ENCODE results near the gene RABL6.
"Not testable (repeated sequence)": the region's sequence is repeated elsewhere in the genome, so short reads cannot be mapped to it uniquely, and the experiment has no call there.

The RABL6 gene

DNA sequence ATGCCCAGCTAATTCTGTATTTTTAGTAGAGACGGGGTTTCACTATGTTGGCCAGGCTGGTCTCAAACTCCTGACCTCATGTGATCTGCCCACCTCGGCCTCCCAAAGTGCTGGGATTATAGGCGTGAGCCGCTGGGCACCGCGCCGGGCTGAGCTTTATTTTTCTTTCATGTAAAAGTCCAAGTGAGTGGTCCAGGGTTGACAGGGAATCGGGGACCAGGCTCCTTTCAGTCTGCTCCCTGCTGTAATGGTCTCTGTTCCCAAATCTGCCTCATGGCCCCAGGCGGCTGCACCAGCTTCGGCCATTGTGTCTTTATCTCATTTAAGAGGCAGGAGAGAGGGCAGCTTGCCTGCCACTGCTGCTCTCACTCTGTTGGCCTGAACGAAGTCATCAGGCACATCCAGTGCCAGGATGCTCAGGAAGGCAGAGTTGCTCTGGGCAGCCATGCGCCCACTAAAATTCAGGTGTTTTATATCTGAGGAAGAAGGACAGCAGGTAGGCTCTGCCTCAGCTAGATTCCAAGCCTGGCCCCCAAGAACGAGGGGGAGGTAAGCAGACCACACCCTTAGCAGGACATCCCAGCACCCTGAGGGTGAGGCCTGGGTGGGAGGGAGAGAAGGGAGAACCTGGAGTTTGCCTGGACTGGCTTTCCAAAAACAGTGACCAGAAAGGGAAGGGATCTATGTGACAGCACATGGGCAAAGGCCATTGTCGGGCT lies 13.3 kb upstream of the RABL6 start:
- no peaks in the 10 kb centered on the region for H3K27me3 ChIP-seq (ENCODE audit: low read depth)
- no peaks in the 10 kb centered on the region for H3K9me3 ChIP-seq
- no peak overlapping the region for H3K4me3 ChIP-seq
- peaks cover 4% of the 10 kb centered on the region for H3K4me1 ChIP-seq
- no peak for DNase-seq (ENCODE audit: low spot score in 2 of 2)
- H3K36me3 ChIP-seq (replicated peaks): no peaks in the 10 kb centered on the region
- in situ Hi-C loops (cut with MboI; ENCODE audit: low sequenced_read_pairs): loop anchor here (25.0 kb wide), 1 partner anchor 443 kb away; the partner anchor contains the start of genes CYSRT1, RNF224, SLC34A3 and TUBB4B

- in situ Hi-C loops (cut with MboI; ENCODE audit: low sequenced_read_pairs): loop anchor here (25.0 kb wide), 1 partner anchor 442 kb away; the partner anchor contains the start of genes CYSRT1, RNF224, SLC34A3 and TUBB4B
- H3K4me3 ChIP-seq: no peak overlapping the region
- no peaks in the 10 kb centered on the region for H3K27me3 ChIP-seq (ENCODE audit: low read depth)
- DNase-seq (ENCODE audit: low spot score in 2 of 2): no peak
- H3K4me1 ChIP-seq: peaks cover 8% of the 10 kb centered on the region
- no peaks in the 10 kb centered on the region for H3K36me3 ChIP-seq (replicated peaks)
- no peaks in the 10 kb centered on the region for H3K9me3 ChIP-seq
Measured at GRCh38 chr9:136795000-136795348, 12.8 kb upstream of the RABL6 start.

DNA sequence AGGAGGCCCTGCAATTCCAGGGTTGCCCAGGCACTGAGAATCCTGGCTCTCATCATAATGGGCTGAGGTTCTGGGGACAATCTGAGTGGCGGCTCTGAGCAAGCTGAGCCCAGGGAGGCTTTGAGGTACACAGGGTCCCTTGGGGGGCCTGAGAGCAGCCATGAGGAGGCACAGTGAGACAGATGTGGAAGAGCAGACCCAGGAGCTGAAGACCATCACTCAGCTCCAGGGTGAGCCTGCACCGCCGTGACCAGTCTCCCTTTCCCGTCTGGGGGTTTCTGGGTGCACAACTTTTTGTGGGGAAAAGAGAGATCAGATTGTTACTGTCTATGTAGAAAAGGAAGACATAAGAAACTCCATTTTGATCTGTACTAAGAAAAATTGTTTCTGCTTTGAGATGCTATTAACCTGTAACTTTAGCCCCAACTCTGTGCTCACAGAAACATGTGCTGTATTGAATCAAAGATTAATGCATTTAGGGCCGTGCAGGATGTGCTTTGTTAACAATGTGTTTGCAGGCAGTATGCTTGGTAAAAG lies 11.4 kb upstream of the RABL6 start, which contains the start of gene CCDC183:
Gene CCDC183, plus strand, starts transcription at position 101 of the 537 bp plus-strand sequence. Its CDS starts 60 bp downstream, at position 161.
- no peaks in the 10 kb centered on the region for H3K36me3 ChIP-seq (replicated peaks)
- DNase-seq (ENCODE audit: low spot score in 2 of 2): no peak
- H3K27me3 ChIP-seq (ENCODE audit: low read depth): no peaks in the 10 kb centered on the region
- in situ Hi-C loops (cut with MboI; ENCODE audit: low sequenced_read_pairs): loop anchor here (25.0 kb wide), 1 partner anchor 441 kb away; the partner anchor contains the start of genes CYSRT1, RNF224, SLC34A3 and TUBB4B
- H3K4me3 ChIP-seq: no peak within 1 kb of the TSS
- H3K9me3 ChIP-seq: no peaks in the 10 kb centered on the region
- H3K4me1 ChIP-seq: peaks cover 12% of the 10 kb centered on the region

DNA sequence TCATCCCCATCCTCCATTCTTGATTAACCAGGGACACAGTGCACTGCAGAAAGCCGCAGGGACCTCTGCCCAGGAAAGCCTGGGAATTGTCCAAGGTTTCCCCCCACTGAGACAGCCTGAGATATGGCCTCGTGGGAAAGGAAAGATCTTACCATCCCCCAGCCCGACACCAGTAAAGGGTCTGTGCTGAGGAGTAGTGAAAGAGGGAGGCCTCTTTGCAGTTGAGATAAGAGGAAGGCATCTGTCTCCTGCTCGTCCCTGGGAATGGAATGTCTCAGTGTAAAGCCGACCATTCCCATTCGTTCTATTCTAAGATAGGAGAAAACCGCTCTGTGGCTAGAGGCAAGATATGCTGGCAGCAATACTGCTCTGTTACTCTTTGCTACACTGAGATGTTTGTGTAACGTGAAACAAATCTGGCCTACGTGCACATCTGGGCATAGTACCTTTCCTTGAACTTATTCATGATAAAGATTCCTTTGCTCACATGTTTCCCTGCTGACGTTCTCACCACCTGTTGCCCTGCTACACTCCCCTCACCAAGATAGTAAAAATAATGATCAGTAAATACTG lies 10.9 kb upstream of the RABL6 start:
- H3K36me3 ChIP-seq (replicated peaks); H3K4me3 ChIP-seq; DNase-seq (ENCODE audit: low spot score in 2 of 2); H3K9me3 ChIP-seq; H3K27me3 ChIP-seq (ENCODE audit: low read depth): not testable (repeated sequence)
- in situ Hi-C loops (cut with MboI; ENCODE audit: low sequenced_read_pairs): loop anchor here (25.0 kb wide), 1 partner anchor 440 kb away; the partner anchor contains the start of genes CYSRT1, RNF224, SLC34A3 and TUBB4B
- peaks cover 14% of the 10 kb centered on the region for H3K4me1 ChIP-seq

- no peaks in the 10 kb centered on the region for H3K9me3 ChIP-seq
- no peak overlapping the region for H3K4me3 ChIP-seq
- in situ Hi-C loops (cut with MboI; ENCODE audit: low sequenced_read_pairs): loop anchor here (25.0 kb wide), 1 partner anchor 439 kb away; the partner anchor contains the start of genes CYSRT1, RNF224, SLC34A3 and TUBB4B
- peaks cover 14% of the 10 kb centered on the region for H3K4me1 ChIP-seq
- H3K27me3 ChIP-seq (ENCODE audit: low read depth): no peaks in the 10 kb centered on the region
- no peaks in the 10 kb centered on the region; the same call in 1 of the 2 replicates for H3K36me3 ChIP-seq (replicated peaks)
- DNase-seq (ENCODE audit: low spot score in 2 of 2): no peak
Measured at GRCh38 chr9:136798708-136799078, 9.1 kb upstream of the RABL6 start.

DNA sequence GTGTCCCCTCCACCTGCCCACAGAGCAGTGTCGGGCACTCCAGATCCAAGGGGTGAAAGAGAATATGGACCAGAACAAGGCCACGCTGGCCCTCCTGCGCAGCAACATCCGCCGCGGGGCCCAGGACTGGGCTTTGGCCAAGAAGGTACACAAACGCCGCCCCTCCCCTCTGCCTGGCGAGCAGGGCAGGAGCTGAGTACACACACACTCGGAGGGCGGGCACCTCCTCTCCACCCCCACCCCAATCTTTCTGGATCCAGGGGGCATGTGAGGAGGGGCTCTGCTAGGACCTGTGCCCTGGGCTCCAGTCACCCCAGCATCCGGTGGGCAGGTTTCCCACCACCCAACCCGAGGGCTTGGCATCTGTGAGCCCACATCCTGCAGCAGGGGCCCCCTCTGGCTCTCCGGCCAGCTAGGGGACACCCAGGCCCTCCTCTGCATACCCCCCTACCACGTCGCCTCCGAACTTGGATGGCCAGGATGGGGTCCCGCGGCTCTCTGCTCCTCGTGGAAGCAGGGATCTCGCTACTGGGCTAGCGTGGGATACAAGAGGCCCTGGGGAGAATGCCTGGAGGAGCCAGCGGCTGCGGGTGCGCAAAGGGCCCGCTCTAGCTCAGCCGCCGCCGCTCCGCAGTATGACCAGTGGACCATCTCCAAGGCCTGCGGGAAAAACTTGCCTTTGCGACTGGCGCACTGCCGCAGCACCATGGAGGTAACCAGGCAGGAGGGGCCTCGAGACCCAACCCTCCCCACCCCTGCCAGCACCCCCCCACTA lies 8.5 kb upstream of the RABL6 start:
- peaks cover 14% of the 10 kb centered on the region for H3K4me1 ChIP-seq
- in situ Hi-C loops (cut with MboI; ENCODE audit: low sequenced_read_pairs): loop anchor here (25.0 kb wide), 1 partner anchor 438 kb away; the partner anchor contains the start of genes CYSRT1, RNF224, SLC34A3 and TUBB4B
- no peaks in the 10 kb centered on the region for H3K27me3 ChIP-seq (ENCODE audit: low read depth)
- no peaks in the 10 kb centered on the region for H3K9me3 ChIP-seq
- no peak for DNase-seq (ENCODE audit: low spot score in 2 of 2)
- no peaks in the 10 kb centered on the region; the same call in 1 of the 2 replicates for H3K36me3 ChIP-seq (replicated peaks)
- H3K4me3 ChIP-seq: peak overlapping the region; percentile 41

GRCh38 chr9:136799854-136800657 lies 7.7 kb upstream of the RABL6 start:
- Histone ChIP-seq H3K36me3 (replicated peaks) (peaks cover 2% of the 10 kb centered on the region; the same call in 1 of the 2 replicates), H3K9me3 (no peaks in the 10 kb centered on the region), H3K4me1 (peaks cover 14% of the 10 kb centered on the region), H3K4me3 (peak overlapping the region; percentile 41), H3K27me3 (ENCODE audit: low read depth) (no peaks in the 10 kb centered on the region)
- DNase-seq (ENCODE audit: low spot score in 2 of 2): peak; percentile 80 to 94
- in situ Hi-C loops (cut with MboI; ENCODE audit: low sequenced_read_pairs): loop anchor here (25.0 kb wide), 1 partner anchor 437 kb away; the partner anchor contains the start of genes CYSRT1, RNF224, SLC34A3 and TUBB4B

- DNase-seq (ENCODE audit: low spot score in 2 of 2): no peak
- H3K36me3 ChIP-seq (replicated peaks): peaks cover 11% of the 10 kb centered on the region
- H3K4me3 ChIP-seq: no peak overlapping the region
- in situ Hi-C loops (cut with MboI; ENCODE audit: low sequenced_read_pairs): no loop called here
- no peaks in the 10 kb centered on the region for H3K27me3 ChIP-seq (ENCODE audit: low read depth)
- H3K9me3 ChIP-seq: no peaks in the 10 kb centered on the region
- H3K4me1 ChIP-seq: peaks cover 23% of the 10 kb centered on the region
Measured at GRCh38 chr9:136802321-136802720, 5.4 kb upstream of the RABL6 start.

- in situ Hi-C loops (cut with MboI; ENCODE audit: low sequenced_read_pairs); H3K9me3 ChIP-seq; DNase-seq (ENCODE audit: low spot score in 2 of 2); H3K27me3 ChIP-seq (ENCODE audit: low read depth); H3K4me3 ChIP-seq: not testable (repeated sequence)
- Histone ChIP-seq H3K4me1 (peaks cover 23% of the 10 kb centered on the region), H3K36me3 (replicated peaks) (peaks cover 13% of the 10 kb centered on the region)
Measured at GRCh38 chr9:136803009-136803550, 4.7 kb upstream of the RABL6 start.

DNA sequence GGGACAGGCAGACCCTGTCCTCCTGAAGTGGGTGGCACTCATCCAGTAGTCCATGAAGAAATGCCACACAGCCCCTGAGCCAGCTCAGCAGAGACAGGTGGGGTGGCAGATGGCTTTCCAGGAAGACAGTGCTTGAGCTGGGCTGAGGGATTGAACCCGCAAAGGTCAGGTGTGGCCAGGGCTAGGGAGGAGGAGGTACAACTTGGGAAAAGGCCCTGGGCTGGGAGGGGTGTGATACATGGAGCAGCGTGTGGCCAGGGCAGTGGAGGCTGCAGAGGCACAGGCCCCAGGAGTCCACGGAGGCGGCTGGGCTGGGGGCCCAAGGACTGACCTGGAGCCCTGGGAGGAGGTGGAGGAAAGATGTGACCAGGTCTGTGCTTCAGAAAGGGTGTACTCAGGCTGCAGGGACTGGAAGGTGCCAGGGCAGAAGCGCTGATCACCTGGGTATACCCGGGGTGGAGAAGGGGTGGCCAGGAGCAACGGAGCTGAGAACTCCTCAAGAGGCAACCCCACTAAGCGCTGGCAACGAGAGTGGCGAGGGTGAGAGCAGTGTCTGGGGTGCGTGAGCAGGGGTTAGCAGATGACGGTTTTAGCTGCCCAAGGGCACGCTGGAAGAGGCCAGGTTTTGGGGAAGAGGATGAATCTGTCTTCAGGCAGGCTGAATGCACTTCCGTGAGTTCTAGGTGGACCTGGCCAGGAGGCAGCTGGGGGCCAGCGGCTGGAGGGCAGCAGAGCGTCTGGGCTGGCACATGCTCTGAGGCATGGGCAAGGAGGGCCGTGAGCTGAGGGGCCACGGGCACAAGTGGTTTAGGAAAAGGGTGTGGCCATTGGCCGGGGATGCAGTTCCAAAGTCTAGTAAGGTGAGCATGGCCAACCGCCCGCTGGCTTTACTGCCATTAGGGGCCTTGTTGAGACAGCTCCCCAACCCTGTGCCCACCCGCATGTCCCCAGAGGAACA lies 3.9 kb upstream of the RABL6 start:
- no peak for DNase-seq (ENCODE audit: low spot score in 2 of 2)
- Histone ChIP-seq H3K27me3 (ENCODE audit: low read depth) (no peaks in the 10 kb centered on the region), H3K9me3 (no peaks in the 10 kb centered on the region), H3K36me3 (replicated peaks) (peaks cover 14% of the 10 kb centered on the region), H3K4me3 (no peak overlapping the region), H3K4me1 (peaks cover 23% of the 10 kb centered on the region)
- in situ Hi-C loops (cut with MboI; ENCODE audit: low sequenced_read_pairs): no loop called here

DNA sequence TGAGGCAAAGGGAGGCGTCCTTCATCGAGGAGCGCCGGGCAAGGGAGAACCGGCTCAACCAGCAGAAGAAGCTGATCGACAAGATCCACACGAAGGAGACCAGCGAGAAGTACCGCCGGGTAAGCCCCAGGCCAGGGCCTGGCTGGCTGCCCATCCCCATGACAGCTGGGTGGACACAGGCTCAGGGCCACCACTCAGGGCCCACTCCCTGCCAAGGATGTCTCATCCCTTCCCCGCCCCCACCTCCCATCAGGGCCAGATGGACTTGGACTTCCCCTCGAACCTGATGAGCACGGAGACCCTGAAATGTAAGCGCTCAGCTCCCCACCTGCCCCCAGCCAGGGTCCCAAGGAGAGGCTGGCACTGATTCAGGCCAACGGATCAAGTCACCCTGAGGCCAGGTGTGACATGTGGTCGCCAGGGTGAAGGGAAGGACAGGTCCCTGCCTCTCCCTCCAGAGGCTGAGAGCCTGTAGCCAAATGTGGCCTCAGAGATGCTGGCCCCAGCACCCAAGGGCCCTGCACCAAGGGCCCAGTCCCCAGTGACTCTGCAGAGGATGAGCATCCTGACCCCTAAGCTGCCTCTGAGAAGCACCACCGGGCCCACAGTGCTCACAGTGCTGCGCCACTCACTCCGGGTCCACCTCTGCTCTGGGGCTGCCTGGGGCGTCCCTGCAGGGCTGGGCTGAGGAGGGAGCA lies 3.1 kb upstream of the RABL6 start:
- Histone ChIP-seq H3K4me3 (no peak overlapping the region), H3K9me3 (no peaks in the 10 kb centered on the region), H3K36me3 (replicated peaks) (peaks cover 14% of the 10 kb centered on the region), H3K4me1 (peaks cover 24% of the 10 kb centered on the region), H3K27me3 (ENCODE audit: low read depth) (no peaks in the 10 kb centered on the region)
- no peak for DNase-seq (ENCODE audit: low spot score in 2 of 2)
- in situ Hi-C loops (cut with MboI; ENCODE audit: low sequenced_read_pairs): no loop called here
